Choroid plexus epithelial cell (primary cell): ENCODE measurements around the gene SPEM1.
A peak's percentile ranks its signal among the peaks of the same experiment; 100 is the strongest.

Source experiments
- DNase-seq: peaks from one replicate; pipeline ENCODE4 v3.0.0-alpha.2; 2010; ENCODE audit warnings: low read depth
- H3K4me3 ChIP-seq: 2 replicates; pipeline ENCODE4 v1.5.1; 2011; ENCODE audit warnings: low read depth, mild to moderate bottlenecking, control low read depth, low read length, moderate library complexity
- CTCF ChIP-seq: conservative IDR thresholded peaks from 2 replicates; pipeline ENCODE4 v1.5.1; 2011; ENCODE audit warnings: low read depth, mild to moderate bottlenecking, control low read depth, inconsistent platforms, low read length, moderate library complexity

Gene SPEM1

GRCh38 chr17:7419819-7420610 is at the start of gene SPEM1:
Gene SPEM1 (plus strand): TSS chr17:7420324. CDS start chr17:7420385, 61 bp downstream.
- no peak for DNase-seq
- no peak within 1 kb of the TSS for H3K4me3 ChIP-seq
- no peak for TF ChIP-seq CTCF

DNA sequence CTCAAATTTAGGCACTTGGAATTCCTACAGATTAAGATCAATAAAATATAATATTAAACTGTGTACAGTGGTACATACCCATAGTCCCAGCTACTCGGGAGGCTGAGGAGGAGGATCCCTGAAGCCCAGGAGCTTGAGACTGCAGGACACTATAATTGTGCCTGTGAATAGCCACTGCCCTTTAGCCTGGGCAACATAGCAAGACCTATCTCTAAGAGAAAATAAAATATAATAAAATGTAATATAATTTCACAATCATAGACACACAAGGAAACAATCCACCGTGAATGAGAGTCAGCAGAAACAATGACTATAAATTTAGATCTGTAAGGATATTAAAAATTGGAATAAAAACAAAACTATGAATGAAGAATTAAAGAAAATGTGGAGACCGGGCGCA is 49.3 kb upstream of the SPEM1 start:
- H3K4me3 ChIP-seq = no peak overlapping the region
- DNase-seq = no peak
- TF ChIP-seq CTCF = no peak

DNA sequence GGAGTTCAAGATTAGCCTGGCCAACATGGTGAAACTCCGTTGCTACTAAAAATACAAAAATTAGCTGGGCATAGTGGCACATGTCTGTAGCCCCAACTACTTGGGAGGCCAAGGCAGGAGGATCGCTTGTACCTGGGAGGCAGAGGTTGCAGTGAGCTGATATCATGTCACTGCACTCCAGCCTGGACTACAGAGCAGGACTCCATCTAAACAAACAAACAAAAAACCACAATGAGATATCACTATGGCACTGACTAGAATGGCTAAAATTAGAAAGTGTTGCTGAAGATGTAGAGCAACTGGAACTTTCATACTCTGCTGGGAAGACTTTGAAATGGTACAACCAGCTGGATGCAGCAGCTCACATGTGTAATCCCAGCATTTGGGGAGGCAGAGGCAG is 45.8 kb upstream of the SPEM1 start:
- H3K4me3 ChIP-seq = no peak overlapping the region
- no peak for TF ChIP-seq CTCF
- DNase-seq = no peak

DNA sequence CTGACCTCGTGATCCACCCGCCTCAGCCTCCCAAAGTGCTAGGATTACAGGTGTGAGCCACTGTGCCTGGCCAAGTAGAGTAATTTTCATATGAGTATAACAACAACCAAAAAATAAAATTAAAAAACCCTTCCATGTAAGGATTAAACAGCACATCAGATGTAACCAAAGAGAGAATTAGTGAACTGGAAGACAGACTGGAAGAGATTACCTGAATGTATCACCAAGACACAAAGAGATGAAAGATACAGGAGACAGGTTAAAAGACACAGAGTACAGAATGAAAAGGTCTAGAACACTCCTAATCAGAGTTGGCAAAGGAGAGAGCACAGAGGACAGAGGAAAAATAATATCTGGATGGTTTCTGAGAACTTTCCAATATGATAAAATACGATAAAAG is 41.0 kb upstream of the SPEM1 start:
- DNase-seq = no peak
- no peak for TF ChIP-seq CTCF
- no peak overlapping the region for H3K4me3 ChIP-seq

DNA sequence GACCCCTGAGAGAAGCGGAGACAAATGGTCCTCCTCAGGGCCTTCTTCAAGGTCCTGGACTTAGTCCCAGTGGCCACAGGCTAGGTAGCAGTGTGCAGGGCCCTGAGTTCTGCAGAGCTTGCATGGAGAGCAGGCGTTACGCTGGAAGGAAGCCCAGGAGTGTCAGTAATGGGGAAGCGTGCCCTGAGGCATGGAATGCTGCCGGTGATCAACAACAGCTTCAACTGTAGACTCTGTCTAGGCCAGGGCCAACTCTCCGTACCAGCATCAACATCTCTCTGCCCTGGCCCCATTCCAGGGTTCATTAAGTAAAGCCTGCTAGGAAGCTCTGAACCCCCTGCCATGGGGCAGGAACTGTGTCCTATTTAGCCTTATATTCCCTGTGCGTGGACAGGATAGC is 39.8 kb upstream of the SPEM1 start:
- no peak for DNase-seq
- no peak overlapping the region for H3K4me3 ChIP-seq
- no peak for TF ChIP-seq CTCF

GRCh38 chr17:7380855-7381683 is 39.1 kb upstream of the SPEM1 start, which contains the start of gene TNK1:
Gene TNK1 (plus strand): TSS chr17:7381089. CDS start chr17:7382927, 1,838 bp downstream.
- DNase-seq = no peak
- no peak for TF ChIP-seq CTCF
- H3K4me3 ChIP-seq = peak within 1 kb of the TSS; percentile 24
